Stimulated activated CD4-positive, alpha-beta T cell treated with anti-CD3 and anti-CD28 coated beads, Interleukin-15, amount 100 ng/mL, for 1 hour (primary cell): ENCODE data around the gene HESX1.

Experiments used
- DNase-seq, 2 donors: peaks; one replicate each; pipeline ENCODE4 v3.0.0-alpha.2; 2020; ENCODE audit warnings: low read depth in 1 of 2, low spot score in 1 of 2

HESX1 gene

GRCh38 chr3:57199895-57200297, at the start of gene HESX1:
HESX1 (minus strand) TSS chr3:57199978; CDS start chr3:57199918, 60 bp downstream.
- DNase-seq: no peak

GRCh38 chr3:57244946-57245345, 45.2 kb upstream of the HESX1 start:
- DNase-seq: no peak

- DNase-seq: no peak
These were observed 35.1 kb upstream of the HESX1 start for GRCh38 chr3:57234613-57235575.

GRCh38 chr3:57233799-57234198, 34.0 kb upstream of the HESX1 start:
- DNase-seq: no peak

- no peak for DNase-seq
These were observed 30.2 kb upstream of the HESX1 start for GRCh38 chr3:57230006-57230405.

- peak in 1 of 2 donors; percentile 23 for DNase-seq
These were observed 28.4 kb upstream of the HESX1 start for GRCh38 chr3:57227930-57228751.

GRCh38 chr3:57227204-57227929, 27.6 kb upstream of the HESX1 start, which contains the start of gene APPL1:
APPL1 (plus strand) TSS chr3:57227729; CDS start chr3:57227884, 155 bp downstream.
- DNase-seq: peak; percentile 77 to 85

GRCh38 chr3:57226176-57226575, 26.4 kb upstream of the HESX1 start:
- DNase-seq: no peak

- DNase-seq: no peak
These were observed 25.1 kb upstream of the HESX1 start for GRCh38 chr3:57224856-57225255.

- DNase-seq: no peak
These were observed 22.1 kb upstream of the HESX1 start for GRCh38 chr3:57221883-57222282.

GRCh38 chr3:57206423-57206822, 6.6 kb upstream of the HESX1 start:
- no peak for DNase-seq

GRCh38 chr3:57194641-57195040, 5.1 kb downstream of the HESX1 start:
- DNase-seq: no peak

- no peak for DNase-seq
These were observed 7.8 kb downstream of the HESX1 start for GRCh38 chr3:57192028-57192427.

GRCh38 chr3:57184526-57184925, 15.3 kb downstream of the HESX1 start:
- no peak for DNase-seq

- no peak for DNase-seq
These were observed 20.0 kb downstream of the HESX1 start for GRCh38 chr3:57179580-57180410.

- DNase-seq: no peak
These were observed 23.7 kb downstream of the HESX1 start for GRCh38 chr3:57176045-57176444.

- DNase-seq: no peak
These were observed 26.1 kb downstream of the HESX1 start for GRCh38 chr3:57173687-57174086.

GRCh38 chr3:57170946-57171345, 28.8 kb downstream of the HESX1 start:
- no peak for DNase-seq

GRCh38 chr3:57169872-57170623, 29.7 kb downstream of the HESX1 start:
- DNase-seq: peak; percentile 16 to 45

- no peak for DNase-seq
These were observed 30.7 kb downstream of the HESX1 start for GRCh38 chr3:57169108-57169507.
